Spleen (tissue), 7 donors: Measurements from ENCODE around the gene HUS1B.

Source experiments
- CTCF ChIP-seq, 11 experiments: fragments of 200-600 bp in 7 of 11; fragments of 450-650 bp in 4 of 11; sonication (generic) in 4 of 11; IDR thresholded peaks in 8 of 11; conservative IDR thresholded peaks in 3 of 11; 1 replicate in 7 of 11; 2 replicates in 4 of 11; pipeline versions ENCODE4 v1.4.0 to v1.8.0; 2016 to 2021; ENCODE audit warnings: antibody characterized with exemption in 11 of 11, inconsistent platforms in 4 of 11, mild to moderate bottlenecking in 1 of 11
- POLR2AphosphoS5 ChIP-seq, 3 donors: sonication (generic); formaldehyde crosslinking; IDR thresholded peaks; one replicate each; pipeline ENCODE4 v1.5.1; 2017; ENCODE audit warnings: antibody characterized with exemption in 3 of 3
- donor health status: DM: no; HTN: no; CAD: no; lungs with moderate emphysema.
- donor health status: DM: no; HTN: no; CAD: no.
- donor health status: DM: no; HTN: no; CAD: no.

GRCh38 chr6:686497-686896, 29.6 kb upstream of the HUS1B start:
- TF ChIP-seq POLR2AphosphoS5 (IDR thresholded peaks at IDR 0.05), result no peak
- no peak for TF ChIP-seq CTCF (IDR thresholded peaks at IDR 0.05 in 8 of 11, conservative IDR thresholded peaks at IDR 0.05 in 3 of 11)
